CD14-positive monocyte (primary cell): Measurements from ENCODE around the gene ABT1. TPM values are rescaled to one million over a fixed set of nuclear protein-coding genes. Genes with fewer than 3 reads are reported as not detected.

Source experiments
- DNase-seq, 3 donors: peaks; one replicate each; pipeline ENCODE4 v3.0.0-alpha.2; 2011 to 2022
- H2AFZ ChIP-seq: 2 replicates; pipeline ENCODE4 v1.6.0; 2012; ENCODE audit warnings: mild to moderate bottlenecking, low read depth, low read length, inconsistent platforms; ENCODE audit not compliant: insufficient read depth, poor library complexity, severe bottlenecking
- H3K27ac ChIP-seq, 2 donors: 1 replicate in 1 of 2; 2 replicates in 1 of 2; pipeline ENCODE4 v1.5.1; 2012 to 2013; ENCODE audit warnings: low read length in 2 of 2, control low read depth in 1 of 2, inconsistent platforms in 1 of 2, low read depth in 1 of 2, mild to moderate bottlenecking in 1 of 2
- H3K27me3 ChIP-seq, 2 donors: one replicate each; pipeline versions ENCODE4 v1.6.0 to v1.6.1; 2011 to 2013; ENCODE audit warnings: low read length in 2 of 2; ENCODE audit not compliant: control insufficient read depth in 2 of 2, insufficient read depth in 2 of 2
- H3K36me3 ChIP-seq, 2 donors: replicated peaks in 1 of 2; 1 replicate in 1 of 2; 2 replicates in 1 of 2; pipeline versions ENCODE4 v1.5.1 to v1.6.1; 2012 to 2013; ENCODE audit warnings: low read length in 2 of 2, control low read depth in 1 of 2, inconsistent platforms in 1 of 2, mild to moderate bottlenecking in 1 of 2; ENCODE audit not compliant: insufficient read depth in 2 of 2, control insufficient read depth in 1 of 2
- H3K4me1 ChIP-seq, 2 donors: 1 replicate in 1 of 2; 2 replicates in 1 of 2; pipeline versions ENCODE4 v1.5.1 to v1.6.1; 2012 to 2013; ENCODE audit warnings: low read length in 2 of 2, control low read depth in 1 of 2, inconsistent platforms in 1 of 2, mild to moderate bottlenecking in 1 of 2, moderate library complexity in 1 of 2; ENCODE audit not compliant: insufficient read depth in 2 of 2, control insufficient read depth in 1 of 2
- H3K4me2 ChIP-seq: replicated peaks from 2 replicates; pipeline ENCODE3; 2012; ENCODE audit warnings: low read length, moderate library complexity, mild to moderate bottlenecking; ENCODE audit not compliant: poor library complexity, severe bottlenecking; ENCODE audit errors: extremely low read depth
- H3K4me3 ChIP-seq, 3 experiments: fragments of 200-600 bp in 1 of 3; sonication (generic) in 1 of 3; replicated peaks in 1 of 3; 1 replicate in 2 of 3; 2 replicates in 1 of 3; pipeline ENCODE4 v1.5.1; 2011 to 2013; ENCODE audit warnings: low read length in 3 of 3, mild to moderate bottlenecking in 3 of 3, control low read depth in 2 of 3, low read depth in 2 of 3, inconsistent platforms in 1 of 3, moderate library complexity in 1 of 3
- H3K79me2 ChIP-seq: 2 replicates; pipeline ENCODE4 v1.6.0; 2012; ENCODE audit warnings: mild to moderate bottlenecking, control low read depth, inconsistent platforms, low read length, moderate library complexity; ENCODE audit not compliant: insufficient read depth
- H3K9ac ChIP-seq: 2 replicates; pipeline ENCODE4 v1.6.0; 2017; ENCODE audit warnings: low read length, mild to moderate bottlenecking; ENCODE audit not compliant: insufficient read depth, poor library complexity, severe bottlenecking
- H3K9me3 ChIP-seq, 2 donors: replicated peaks in 1 of 2; 1 replicate in 1 of 2; 2 replicates in 1 of 2; pipeline versions ENCODE4 v1.5.1 to v1.6.1; 2012 to 2013; ENCODE audit warnings: low read length in 2 of 2, control low read depth in 1 of 2; ENCODE audit not compliant: control insufficient read depth in 1 of 2, insufficient read depth in 1 of 2
- H4K20me1 ChIP-seq: 2 replicates; pipeline ENCODE4 v1.6.0; 2012; ENCODE audit warnings: mild to moderate bottlenecking, low read length, control low read depth, moderate library complexity; ENCODE audit not compliant: insufficient read depth
- H3K27ac Mint-ChIP-seq, 7 donors: one replicate each; pipeline ENCODE4 v1.8.0; 2020; ENCODE audit warnings: mild to moderate bottlenecking in 7 of 7, mixed read lengths in 7 of 7, moderate library complexity in 6 of 7, inconsistent platforms in 2 of 7
- H3K27me3 Mint-ChIP-seq, 3 donors: one replicate each; pipeline ENCODE4 v1.8.0; 2021 to 2022; ENCODE audit warnings: low read depth in 3 of 3, mild to moderate bottlenecking in 3 of 3, mixed read lengths in 3 of 3, moderate library complexity in 3 of 3, inconsistent platforms in 1 of 3
- H3K36me3 Mint-ChIP-seq, 2 donors: one replicate each; pipeline ENCODE4 v1.8.0; 2020; ENCODE audit warnings: mixed read lengths in 2 of 2, inconsistent platforms in 1 of 2, mild to moderate bottlenecking in 1 of 2
- H3K4me1 Mint-ChIP-seq: one replicate; pipeline ENCODE4 v1.8.0; 2020; ENCODE audit warnings: mild to moderate bottlenecking, mixed read lengths
- H3K4me3 Mint-ChIP-seq, 2 donors: one replicate each; pipeline ENCODE4 v1.8.0; 2020; ENCODE audit warnings: mild to moderate bottlenecking in 2 of 2, mixed read lengths in 2 of 2, moderate library complexity in 1 of 2
- H3K9me3 Mint-ChIP-seq, 7 donors: one replicate each; pipeline ENCODE4 v1.8.0; 2020 to 2022; ENCODE audit warnings: mixed read lengths in 7 of 7, mild to moderate bottlenecking in 6 of 7, moderate library complexity in 6 of 7, inconsistent platforms in 2 of 7
- WGBS: methylation state at CpG from one replicate; pipeline ENCODE4 v1.1.5; 2013; ENCODE audit warnings: missing lambda C conversion rate; ENCODE audit not compliant: insufficient coverage; 5-methylcytosine and 5-hydroxymethylcytosine counted together
- intact Hi-C, 2 donors: fragments of 100-400 bp; cut with micrococcal nuclease; formaldehyde crosslinking; loops; one replicate each; pipeline versions ENCODE4 v1.15.0 to v1.15.1; 2023
- polyA plus RNA-seq, 3 donors: library from polyadenylated mRNA; depleted of rRNA in 1 of 3; unstranded in 2 of 3; stranded (reverse) in 1 of 3; fragments of 300-500 nt in 2 of 3; fragments of >200 nt in 1 of 3; fragmentation: Illumina TruSeq in 2 of 3; gene quantifications; 1 replicate in 2 of 3; 2 replicates in 1 of 3; pipeline ENCODE4 v1.2.3, GENCODE V29; 2012 to 2021
- TF ChIP-seq, protein P1 (sequence below): fragments of 200-600 bp; IDR thresholded peaks from one replicate; pipeline ENCODE4 v1.8.0; 2022; ENCODE audit warnings: antibody characterized with exemption, mild to moderate bottlenecking

Gene ABT1
- polyA plus RNA-seq, 3 donors = 11.6 to 40.6 (median 31.7) TPM

DNA sequence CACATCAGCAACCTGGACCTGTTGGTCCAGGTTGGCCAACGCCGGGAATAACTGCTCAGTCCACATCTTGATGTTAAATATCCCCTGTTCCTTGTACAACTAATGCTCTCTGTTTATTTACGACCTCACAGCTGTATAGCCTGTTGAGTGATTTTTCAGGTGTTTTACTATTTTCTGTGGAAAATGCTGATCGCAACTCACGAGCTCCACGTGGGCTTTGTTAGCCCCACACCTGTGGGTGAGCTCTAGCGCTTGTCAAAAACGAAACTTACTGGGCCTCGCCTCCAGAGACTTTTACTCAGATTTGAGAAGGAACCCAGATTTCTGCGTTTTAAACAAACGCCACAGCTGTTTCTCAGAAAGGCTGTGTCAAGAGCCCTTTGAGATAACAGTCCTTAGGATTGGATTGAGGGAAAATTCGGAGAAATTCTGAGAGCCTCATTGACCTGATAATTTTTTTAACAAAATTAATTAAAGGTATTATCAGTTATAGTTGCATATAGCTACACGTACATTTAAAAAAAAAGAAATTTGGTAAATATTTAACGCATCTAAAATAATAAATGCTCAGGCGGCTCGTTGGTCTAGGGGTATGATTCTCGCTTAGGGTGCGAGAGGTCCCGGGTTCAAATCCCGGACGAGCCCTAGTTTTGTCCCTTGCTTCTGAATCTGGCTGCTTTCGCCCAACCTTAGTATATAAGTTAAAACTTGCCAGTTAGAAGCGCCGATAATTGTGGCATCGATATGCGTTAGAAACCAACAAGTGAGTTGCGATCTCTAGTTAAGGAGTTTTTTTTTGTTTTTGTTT, 41.9 kb upstream of the ABT1 start:
- peak overlapping the region; percentile 74 for H3K4me2 ChIP-seq
- Mint-ChIP-seq H3K27ac (peak overlapping the region in 4 of 7 donors; percentile 18 to 83 (median 55)), H3K4me1 (peaks cover 11% of the 10 kb centered on the region), H3K27me3 (peaks cover 0 to 8% (median 3%) of the 10 kb centered on the region in 3 donors), H3K36me3 (no peaks in the 10 kb centered on the region), H3K9me3 (peaks cover 0 to 2% (median 0%) of the 10 kb centered on the region in 7 donors), H3K4me3 (peak overlapping the region; percentile 79 to 90)
- peaks cover 37 to 38% of the 10 kb centered on the region in 2 donors for H3K4me1 ChIP-seq
- no peaks in the 10 kb centered on the region for H3K36me3 ChIP-seq
- WGBS = 16% methylated on average over 14 of the region's 27 CpGs
- H3K4me3 ChIP-seq = peak overlapping the region in 2 of 3 experiments; percentile 78 to 81
- H3K27me3 ChIP-seq = no peaks in the 10 kb centered on the region
- H3K9ac ChIP-seq = no peak overlapping the region
- DNase-seq = peak in 2 of 3 donors; percentile 36 to 58
- no peaks in the 10 kb centered on the region for H3K9me3 ChIP-seq
- intact Hi-C loops = loop anchor here in 1 of 2 donors (10.0 kb wide), 2 partner anchors 220 to 1200 kb away; no protein-coding TSS in a partner anchor
- H3K79me2 ChIP-seq = no peaks in the 10 kb centered on the region
- peak overlapping the region; percentile 41 for H2AFZ ChIP-seq
- TF ChIP-seq, protein P1, sequence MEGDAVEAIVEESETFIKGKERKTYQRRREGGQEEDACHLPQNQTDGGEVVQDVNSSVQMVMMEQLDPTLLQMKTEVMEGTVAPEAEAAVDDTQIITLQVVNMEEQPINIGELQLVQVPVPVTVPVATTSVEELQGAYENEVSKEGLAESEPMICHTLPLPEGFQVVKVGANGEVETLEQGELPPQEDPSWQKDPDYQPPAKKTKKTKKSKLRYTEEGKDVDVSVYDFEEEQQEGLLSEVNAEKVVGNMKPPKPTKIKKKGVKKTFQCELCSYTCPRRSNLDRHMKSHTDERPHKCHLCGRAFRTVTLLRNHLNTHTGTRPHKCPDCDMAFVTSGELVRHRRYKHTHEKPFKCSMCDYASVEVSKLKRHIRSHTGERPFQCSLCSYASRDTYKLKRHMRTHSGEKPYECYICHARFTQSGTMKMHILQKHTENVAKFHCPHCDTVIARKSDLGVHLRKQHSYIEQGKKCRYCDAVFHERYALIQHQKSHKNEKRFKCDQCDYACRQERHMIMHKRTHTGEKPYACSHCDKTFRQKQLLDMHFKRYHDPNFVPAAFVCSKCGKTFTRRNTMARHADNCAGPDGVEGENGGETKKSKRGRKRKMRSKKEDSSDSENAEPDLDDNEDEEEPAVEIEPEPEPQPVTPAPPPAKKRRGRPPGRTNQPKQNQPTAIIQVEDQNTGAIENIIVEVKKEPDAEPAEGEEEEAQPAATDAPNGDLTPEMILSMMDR = no peak
- H4K20me1 ChIP-seq = no peaks in the 10 kb centered on the region
- no peak overlapping the region for H3K27ac ChIP-seq

DNA sequence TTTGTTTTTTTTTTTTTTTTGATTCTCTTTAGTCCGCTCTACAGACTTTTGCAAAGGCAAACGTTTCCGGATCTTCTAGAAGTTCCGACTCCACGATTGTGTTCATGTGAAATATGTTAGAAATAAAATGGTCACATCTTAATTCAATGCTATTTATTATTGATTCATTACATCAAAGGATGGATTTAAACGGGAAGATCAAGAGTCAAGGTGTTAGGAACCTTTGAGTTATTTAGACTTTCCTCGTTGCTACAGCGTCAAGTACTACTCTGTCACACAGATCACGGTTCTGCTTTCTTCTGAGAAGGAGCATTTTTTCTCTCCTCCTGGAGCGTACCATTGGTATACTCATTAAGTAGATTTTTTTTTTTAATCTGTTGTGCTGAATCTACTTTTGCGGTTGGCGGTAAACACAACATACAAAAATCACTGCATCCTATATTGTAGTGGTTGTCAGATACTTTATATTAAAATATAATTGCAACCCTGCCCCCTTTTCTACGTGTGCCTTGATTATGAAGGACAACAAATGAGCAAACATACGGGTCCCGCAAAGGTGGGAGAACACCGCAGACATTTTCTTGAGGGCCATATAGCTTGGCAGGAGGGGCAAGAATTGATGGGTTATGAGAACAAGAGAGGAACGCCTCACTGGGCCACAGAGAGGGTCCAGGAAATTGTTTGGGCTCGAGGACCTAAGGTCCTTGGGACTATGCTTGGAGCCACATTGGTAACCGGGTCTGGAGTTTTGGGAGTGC, 41.1 kb upstream of the ABT1 start:
- Mint-ChIP-seq H3K27me3 (peaks cover 0 to 6% (median 0%) of the 10 kb centered on the region in 3 donors), H3K27ac (no peak overlapping the region)

More for the DNA sequence above, 41.1 kb upstream of the ABT1 start:
- Histone ChIP-seq H3K9me3 (no peaks in the 10 kb centered on the region), H3K27ac (no peak overlapping the region), H2AFZ (no peak overlapping the region), H3K27me3 (no peaks in the 10 kb centered on the region), H3K4me3 (no peak overlapping the region), H3K4me2 (peak overlapping the region; percentile 74), H3K4me1 (peaks cover 29 to 30% of the 10 kb centered on the region in 2 donors), H4K20me1 (no peaks in the 10 kb centered on the region), H3K9ac (no peak overlapping the region), H3K79me2 (no peaks in the 10 kb centered on the region), H3K36me3 (no peaks in the 10 kb centered on the region)
- Mint-ChIP-seq H3K9me3 (peaks cover 0 to 2% (median 0%) of the 10 kb centered on the region in 7 donors), H3K4me1 (peaks cover 4% of the 10 kb centered on the region), H3K36me3 (no peaks in the 10 kb centered on the region), H3K4me3 (peak overlapping the region; percentile 28 to 38)
- whole genome bisulfite sequencing = 89% methylated on average over 6 of the region's 19 CpGs
- DNase-seq = no peak
- TF ChIP-seq, protein P1 = no peak
- intact Hi-C loops = loop anchor here in 1 of 2 donors (10.0 kb wide), 2 partner anchors 221 to 1199 kb away; no protein-coding TSS in a partner anchor
